K562 (cell line): Measurements from ENCODE around the gene FZD4. TPM values are rescaled to one million over a fixed set of nuclear protein-coding genes. Genes with fewer than 3 reads are reported as not detected.

Experiments used
- ATAC-seq: fragments of 200-7000 bp; cut with Tn5 transposase; 3 replicates; pipeline ENCODE4 v1.9.1; 2020; ENCODE audit warnings: moderate library complexity
- BruUV-seq: library from RNA; stranded (reverse); fragments of 400-500 nt; replicated peaks from 2 replicates; lab custom pipeline; 2021; lab: Mats Ljungman, UMichigan
- CTCF ChIA-PET: fragments of 300-600 bp; formaldehyde crosslinking; extraction: SDS; loops from one replicate; lab custom pipeline; 2021; ENCODE audit warnings: low intra/inter-chr PET ratio; lab: Yijun Ruan, JAX
- POLR2A ChIA-PET: fragments of 300-600, 350-650 bp; sonication (Branson Sonifier 250); formaldehyde crosslinking; extraction: SDS; loops from one replicate; lab custom pipeline; 2021; ENCODE audit warnings: antibody characterized with exemption, inconsistent platforms; lab: Yijun Ruan, JAX
- DNase-seq, 4 experiments: peaks; one replicate each; pipeline versions ENCODE4 v3.0.0 to v3.0.0-alpha.2; 2011 to 2018; ENCODE audit warnings: low spot score in 3 of 4, mixed read lengths in 3 of 4; ENCODE audit errors: extremely low read depth in 1 of 4
- FAIRE-seq: peaks from 2 replicates; lab custom pipeline; 2011; peaks lifted over from hg19 to GRCh38; lab: Jason Lieb, UNC
- H2AFZ ChIP-seq: 2 replicates; pipeline ENCODE4 v1.6.0; 2011; ENCODE audit warnings: low read depth, low read length, control low read depth, inconsistent platforms
- H3K27ac ChIP-seq: fragments of 200-600 bp; 3 replicates; pipeline ENCODE4 v1.8.0; 2011; ENCODE audit warnings: low read depth, mild to moderate bottlenecking, control low read depth, inconsistent platforms, low read length, moderate library complexity, mixed read lengths; ENCODE audit errors: extremely low read depth
- H3K27me3 ChIP-seq, 2 experiments: fragments of 300-600 bp in 1 of 2; 2 replicates in 1 of 2; 3 replicates in 1 of 2; pipeline versions ENCODE4 v1.6.0 to v1.8.0; 2011; ENCODE audit warnings: inconsistent platforms in 2 of 2, low read length in 2 of 2, mild to moderate bottlenecking in 1 of 2, mixed read lengths in 1 of 2, moderate library complexity in 1 of 2; ENCODE audit not compliant: control insufficient read depth in 2 of 2, insufficient read depth in 2 of 2
- H3K36me3 ChIP-seq: fragments of 300-600 bp; 3 replicates; pipeline ENCODE4 v1.8.0; 2011; ENCODE audit warnings: mild to moderate bottlenecking, low read length, inconsistent platforms; ENCODE audit not compliant: control insufficient read depth, insufficient read depth
- H3K4me1 ChIP-seq, 2 experiments: fragments of 200-600 bp in 1 of 2; replicated peaks in 1 of 2; 2 replicates in 1 of 2; 3 replicates in 1 of 2; pipeline versions ENCODE4 v1.5.1 to v1.8.0; 2011; ENCODE audit warnings: inconsistent platforms in 2 of 2, low read length in 2 of 2, mild to moderate bottlenecking in 1 of 2, mixed read lengths in 1 of 2, moderate library complexity in 1 of 2; ENCODE audit not compliant: control insufficient read depth in 2 of 2, insufficient read depth in 2 of 2
- H3K4me2 ChIP-seq: 2 replicates; pipeline ENCODE4 v1.6.1; 2011; ENCODE audit warnings: low read length, control low read depth, inconsistent platforms, mixed read lengths; ENCODE audit not compliant: insufficient read depth
- H3K4me3 ChIP-seq: fragments of 200-600 bp; sonication (generic), shearing (Covaris generic); 2 replicates; pipeline ENCODE4 v1.5.1; 2016; ENCODE audit warnings: control low read depth, inconsistent platforms
- H3K79me2 ChIP-seq: fragments of 200-600 bp; 3 replicates; pipeline ENCODE4 v1.8.0; 2011; ENCODE audit warnings: low read length, inconsistent platforms; ENCODE audit not compliant: control insufficient read depth, insufficient read depth
- H3K9ac ChIP-seq, 2 experiments: 2 replicates each; pipeline versions ENCODE4 v1.6.0 to v1.6.1; 2011; ENCODE audit warnings: low read depth in 2 of 2, low read length in 2 of 2, control low read depth in 1 of 2, inconsistent platforms in 1 of 2, mild to moderate bottlenecking in 1 of 2, mixed read lengths in 1 of 2; ENCODE audit not compliant: insufficient read depth in 1 of 2
- H3K9me1 ChIP-seq: one replicate; pipeline ENCODE4 v1.6.0; 2011; ENCODE audit warnings: inconsistent platforms, mild to moderate bottlenecking, low read length, moderate library complexity; ENCODE audit not compliant: control insufficient read depth, insufficient read depth
- H3K9me3 ChIP-seq: replicated peaks from 2 replicates; pipeline ENCODE4 v1.5.1; 2011; ENCODE audit warnings: low read depth, low read length, inconsistent platforms; ENCODE audit not compliant: control insufficient read depth, insufficient read depth
- H4K20me1 ChIP-seq: replicated peaks from 2 replicates; pipeline ENCODE4 v1.6.1; 2011; ENCODE audit warnings: low read length, inconsistent platforms, mixed read lengths; ENCODE audit not compliant: control insufficient read depth, insufficient read depth
- CREB3L1 ChIP-seq: fragments of 450-650 bp; IDR thresholded peaks from 2 replicates; pipeline ENCODE4 v1.6.1; 2014; ENCODE audit warnings: low read depth, mild to moderate bottlenecking, moderate library complexity, borderline replicate concordance
- GATAD2B ChIP-seq: fragments of 450-650 bp; IDR thresholded peaks from 2 replicates; pipeline ENCODE4 v1.6.1; 2017; ENCODE audit warnings: mild to moderate bottlenecking, borderline replicate concordance
- GTF2F1 ChIP-seq: IDR thresholded peaks from 2 replicates; pipeline ENCODE4 v1.6.1; 2011; ENCODE audit warnings: low read depth, low read length, improper control_type of control experiment
- TOE1 ChIP-seq, 2 experiments: fragments of 450-650 bp in 1 of 2; sonication (generic) in 1 of 2; formaldehyde crosslinking in 1 of 2; IDR thresholded peaks; 2 replicates each; pipeline versions ENCODE4 v1.7.1 to v1.8.0; 2016 to 2022; ENCODE audit warnings: borderline replicate concordance in 2 of 2, mild to moderate bottlenecking in 2 of 2, antibody characterized with exemption in 1 of 2, inconsistent platforms in 1 of 2, low read depth in 1 of 2, missing genetic modification reagents in 1 of 2, moderate library complexity in 1 of 2
- ZNF280A ChIP-seq: fragments of 450-650 bp; IDR thresholded peaks from 2 replicates; pipeline ENCODE4 v1.6.1; 2018; ENCODE audit warnings: mild to moderate bottlenecking, low read depth; ENCODE audit not compliant: partially characterized antibody
- WGBS: fragments of 100-300 bp; shearing (Covaris generic); methylation state at CpG from one replicate; pipeline ENCODE4 v1.1.6; 2016; ENCODE audit warnings: low coverage, mixed read lengths; ENCODE audit not compliant: insufficient coverage; ENCODE audit errors: missing lambda C conversion rate; 5-methylcytosine and 5-hydroxymethylcytosine counted together
- in situ Hi-C: fragments of 300-500 bp; cut with MboI; formaldehyde crosslinking; loops from 4 replicates; pipeline ENCODE4 v1.15.0; 2018; ENCODE audit warnings: inconsistent platforms, mixed read lengths
- intact Hi-C: fragments of 100-400 bp; cut with micrococcal nuclease; formaldehyde crosslinking; loops from 2 replicates; pipeline ENCODE4 v1.14.2; 2022
- polyA plus RNA-seq, 8 experiments: library from polyadenylated mRNA; depleted of rRNA in 4 of 8; stranded (reverse) in 5 of 8; unstranded in 3 of 8; fragments of >200 nt; fragmentation: Nextera tagmentation in 2 of 8; fragmentation: Illumina TruSeq in 1 of 8; extraction: Ambion mirVana in 2 of 8; extraction: Trizol in 1 of 8; gene quantifications; 2 replicates each; pipeline versions ENCODE4 v1.2.1 to v1.2.3, GENCODE V29; 2011 to 2014; ENCODE audit warnings: inconsistent platforms in 1 of 8, missing spikeins in 1 of 8
- total RNA-seq, 7 experiments: library from RNA; depleted of rRNA in 6 of 7; stranded (reverse); fragments of >200 nt in 6 of 7; fragmentation: Illumina TruSeq in 2 of 7; extraction: Trizol in 2 of 7; gene quantifications; 2 replicates each; pipeline versions ENCODE4 v1.2.1 to v1.2.3, GENCODE V29; 2011 to 2021; ENCODE audit warnings: low replicate concordance in 1 of 7

FZD4 gene
- total and polyA plus RNA-seq, 9 of the 15 experiments (the other 6 are each of a cell fraction or from before 2014, with no cell fraction given) = 1.2 to 7.9 (median 5.8) TPM

- no peak for TF ChIP-seq TOE1 (IDR thresholded peaks at IDR 0.05; ENCODE audit: borderline replicate concordance)
- no peak for TF ChIP-seq TOE1 (CRISPR knock-in tag; IDR thresholded peaks at IDR 0.05; ENCODE audit: borderline replicate concordance, low read depth)
- TF ChIP-seq CREB3L1 = no peak
- no peak for TF ChIP-seq GATAD2B
- no peak for TF ChIP-seq ZNF280A
Measured at GRCh38 chr11:86950661-86950995, 4.6 kb downstream of the FZD4 start (continued).

GRCh38 chr11:86949995-86950660, 5.1 kb downstream of the FZD4 start:
- TF ChIP-seq GTF2F1 = no peak
- Histone ChIP-seq H3K9ac (no peak overlapping the region), H3K27me3 (no peaks in the 10 kb centered on the region), H3K4me3 (no peak overlapping the region), H3K4me1 (peaks cover 12 to 17% of the 10 kb centered on the region in 2 experiments), H3K79me2 (peaks cover 14% of the 10 kb centered on the region), H3K36me3 (peaks cover 39% of the 10 kb centered on the region; the same call in 2 of the 3 replicates), H3K9me3 (no peaks in the 10 kb centered on the region), H3K4me2 (no peak overlapping the region), H4K20me1 (no peaks in the 10 kb centered on the region), H3K27ac (no peak overlapping the region), H2AFZ (no peak overlapping the region), H3K9me1 (peaks cover 2% of the 10 kb centered on the region)
- in situ Hi-C loops = no loop called here
- WGBS = 85% methylated on average over 3 of the region's 3 CpGs
- FAIRE-seq (no peak), DNase-seq (no peak), ATAC-seq (no peak)
- BruUV-seq = no TSS peak
- CTCF ChIA-PET = no interaction called here
- POLR2A ChIA-PET = interaction anchor here (0.9 kb wide), 1 partner anchor 15 kb away, joined by 4 read pairs; no protein-coding TSS in a partner anchor
- intact Hi-C loops = loop anchor here (5.0 kb wide), 1 partner anchor 87 kb away; the partner anchor contains the start of gene TMEM135
